Body of pancreas (tissue), 4 donors: Measurements from ENCODE around the gene CNPPD1.
A peak's percentile ranks its signal among the peaks of the same experiment; 100 is the strongest.

Source experiments
- POLR2A ChIP-seq, 3 donors: fragments of 450-650 bp; IDR thresholded peaks; one replicate each; pipeline ENCODE4 v1.6.1; 2016; ENCODE audit warnings: antibody characterized with exemption in 3 of 3, mild to moderate bottlenecking in 2 of 3
- TF ChIP-seq, protein P1 (sequence below), 7 experiments: fragments of 450-650 bp in 4 of 7; fragments of 200-600 bp in 3 of 7; sonication (generic) in 3 of 7; IDR thresholded peaks; one replicate each; pipeline ENCODE4 v1.5.1; 2016 to 2019; ENCODE audit warnings: antibody characterized with exemption in 7 of 7

GRCh38 chr2:219160186-219161017 lies 16.3 kb downstream of the CNPPD1 start, which contains the start of gene NHEJ1:
- TF ChIP-seq, protein P1, sequence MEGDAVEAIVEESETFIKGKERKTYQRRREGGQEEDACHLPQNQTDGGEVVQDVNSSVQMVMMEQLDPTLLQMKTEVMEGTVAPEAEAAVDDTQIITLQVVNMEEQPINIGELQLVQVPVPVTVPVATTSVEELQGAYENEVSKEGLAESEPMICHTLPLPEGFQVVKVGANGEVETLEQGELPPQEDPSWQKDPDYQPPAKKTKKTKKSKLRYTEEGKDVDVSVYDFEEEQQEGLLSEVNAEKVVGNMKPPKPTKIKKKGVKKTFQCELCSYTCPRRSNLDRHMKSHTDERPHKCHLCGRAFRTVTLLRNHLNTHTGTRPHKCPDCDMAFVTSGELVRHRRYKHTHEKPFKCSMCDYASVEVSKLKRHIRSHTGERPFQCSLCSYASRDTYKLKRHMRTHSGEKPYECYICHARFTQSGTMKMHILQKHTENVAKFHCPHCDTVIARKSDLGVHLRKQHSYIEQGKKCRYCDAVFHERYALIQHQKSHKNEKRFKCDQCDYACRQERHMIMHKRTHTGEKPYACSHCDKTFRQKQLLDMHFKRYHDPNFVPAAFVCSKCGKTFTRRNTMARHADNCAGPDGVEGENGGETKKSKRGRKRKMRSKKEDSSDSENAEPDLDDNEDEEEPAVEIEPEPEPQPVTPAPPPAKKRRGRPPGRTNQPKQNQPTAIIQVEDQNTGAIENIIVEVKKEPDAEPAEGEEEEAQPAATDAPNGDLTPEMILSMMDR (IDR thresholded peaks at IDR 0.05): peak; percentile 93 to 99 (median 97)
- peak; percentile 36 to 71 (median 58) for TF ChIP-seq POLR2A (IDR thresholded peaks at IDR 0.05)
